CD14-positive monocyte (primary cell): Measurements from ENCODE around the gene SAMD13. TPM values are rescaled to one million over a fixed set of nuclear protein-coding genes. Genes with fewer than 3 reads are reported as not detected.

ENCODE experiments used
- DNase-seq, 3 donors: peaks; one replicate each; pipeline ENCODE4 v3.0.0-alpha.2; 2011 to 2022
- H2AFZ ChIP-seq: 2 replicates; pipeline ENCODE4 v1.6.0; 2012; ENCODE audit warnings: mild to moderate bottlenecking, low read depth, low read length, inconsistent platforms; ENCODE audit not compliant: insufficient read depth, poor library complexity, severe bottlenecking
- H3K27ac ChIP-seq, 2 donors: 1 replicate in 1 of 2; 2 replicates in 1 of 2; pipeline ENCODE4 v1.5.1; 2012 to 2013; ENCODE audit warnings: low read length in 2 of 2, control low read depth in 1 of 2, inconsistent platforms in 1 of 2, low read depth in 1 of 2, mild to moderate bottlenecking in 1 of 2
- H3K27me3 ChIP-seq, 2 donors: one replicate each; pipeline versions ENCODE4 v1.6.0 to v1.6.1; 2011 to 2013; ENCODE audit warnings: low read length in 2 of 2; ENCODE audit not compliant: control insufficient read depth in 2 of 2, insufficient read depth in 2 of 2
- H3K36me3 ChIP-seq, 2 donors: replicated peaks in 1 of 2; 1 replicate in 1 of 2; 2 replicates in 1 of 2; pipeline versions ENCODE4 v1.5.1 to v1.6.1; 2012 to 2013; ENCODE audit warnings: low read length in 2 of 2, control low read depth in 1 of 2, inconsistent platforms in 1 of 2, mild to moderate bottlenecking in 1 of 2; ENCODE audit not compliant: insufficient read depth in 2 of 2, control insufficient read depth in 1 of 2
- H3K4me1 ChIP-seq, 2 donors: 1 replicate in 1 of 2; 2 replicates in 1 of 2; pipeline versions ENCODE4 v1.5.1 to v1.6.1; 2012 to 2013; ENCODE audit warnings: low read length in 2 of 2, control low read depth in 1 of 2, inconsistent platforms in 1 of 2, mild to moderate bottlenecking in 1 of 2, moderate library complexity in 1 of 2; ENCODE audit not compliant: insufficient read depth in 2 of 2, control insufficient read depth in 1 of 2
- H3K4me2 ChIP-seq: replicated peaks from 2 replicates; pipeline ENCODE3; 2012; ENCODE audit warnings: low read length, moderate library complexity, mild to moderate bottlenecking; ENCODE audit not compliant: poor library complexity, severe bottlenecking; ENCODE audit errors: extremely low read depth
- H3K4me3 ChIP-seq, 3 experiments: fragments of 200-600 bp in 1 of 3; sonication (generic) in 1 of 3; replicated peaks in 1 of 3; 1 replicate in 2 of 3; 2 replicates in 1 of 3; pipeline ENCODE4 v1.5.1; 2011 to 2013; ENCODE audit warnings: low read length in 3 of 3, mild to moderate bottlenecking in 3 of 3, control low read depth in 2 of 3, low read depth in 2 of 3, inconsistent platforms in 1 of 3, moderate library complexity in 1 of 3
- H3K79me2 ChIP-seq: 2 replicates; pipeline ENCODE4 v1.6.0; 2012; ENCODE audit warnings: mild to moderate bottlenecking, control low read depth, inconsistent platforms, low read length, moderate library complexity; ENCODE audit not compliant: insufficient read depth
- H3K9ac ChIP-seq: 2 replicates; pipeline ENCODE4 v1.6.0; 2017; ENCODE audit warnings: low read length, mild to moderate bottlenecking; ENCODE audit not compliant: insufficient read depth, poor library complexity, severe bottlenecking
- H3K9me3 ChIP-seq, 2 donors: replicated peaks in 1 of 2; 1 replicate in 1 of 2; 2 replicates in 1 of 2; pipeline versions ENCODE4 v1.5.1 to v1.6.1; 2012 to 2013; ENCODE audit warnings: low read length in 2 of 2, control low read depth in 1 of 2; ENCODE audit not compliant: control insufficient read depth in 1 of 2, insufficient read depth in 1 of 2
- H4K20me1 ChIP-seq: 2 replicates; pipeline ENCODE4 v1.6.0; 2012; ENCODE audit warnings: mild to moderate bottlenecking, low read length, control low read depth, moderate library complexity; ENCODE audit not compliant: insufficient read depth
- H3K27ac Mint-ChIP-seq, 7 donors: one replicate each; pipeline ENCODE4 v1.8.0; 2020; ENCODE audit warnings: mild to moderate bottlenecking in 7 of 7, mixed read lengths in 7 of 7, moderate library complexity in 6 of 7, inconsistent platforms in 2 of 7
- H3K27me3 Mint-ChIP-seq, 3 donors: one replicate each; pipeline ENCODE4 v1.8.0; 2021 to 2022; ENCODE audit warnings: low read depth in 3 of 3, mild to moderate bottlenecking in 3 of 3, mixed read lengths in 3 of 3, moderate library complexity in 3 of 3, inconsistent platforms in 1 of 3
- H3K36me3 Mint-ChIP-seq, 2 donors: one replicate each; pipeline ENCODE4 v1.8.0; 2020; ENCODE audit warnings: mixed read lengths in 2 of 2, inconsistent platforms in 1 of 2, mild to moderate bottlenecking in 1 of 2
- H3K4me1 Mint-ChIP-seq: one replicate; pipeline ENCODE4 v1.8.0; 2020; ENCODE audit warnings: mild to moderate bottlenecking, mixed read lengths
- H3K4me3 Mint-ChIP-seq, 2 donors: one replicate each; pipeline ENCODE4 v1.8.0; 2020; ENCODE audit warnings: mild to moderate bottlenecking in 2 of 2, mixed read lengths in 2 of 2, moderate library complexity in 1 of 2
- H3K9me3 Mint-ChIP-seq, 7 donors: one replicate each; pipeline ENCODE4 v1.8.0; 2020 to 2022; ENCODE audit warnings: mixed read lengths in 7 of 7, mild to moderate bottlenecking in 6 of 7, moderate library complexity in 6 of 7, inconsistent platforms in 2 of 7
- WGBS: methylation state at CpG from one replicate; pipeline ENCODE4 v1.1.5; 2013; ENCODE audit warnings: missing lambda C conversion rate; ENCODE audit not compliant: insufficient coverage; 5-methylcytosine and 5-hydroxymethylcytosine counted together
- intact Hi-C, 2 donors: fragments of 100-400 bp; cut with micrococcal nuclease; formaldehyde crosslinking; loops; one replicate each; pipeline versions ENCODE4 v1.15.0 to v1.15.1; 2023
- polyA plus RNA-seq, 3 donors: library from polyadenylated mRNA; depleted of rRNA in 1 of 3; unstranded in 2 of 3; stranded (reverse) in 1 of 3; fragments of 300-500 nt in 2 of 3; fragments of >200 nt in 1 of 3; fragmentation: Illumina TruSeq in 2 of 3; gene quantifications; 1 replicate in 2 of 3; 2 replicates in 1 of 3; pipeline ENCODE4 v1.2.3, GENCODE V29; 2012 to 2021
- TF ChIP-seq, protein P1 (sequence below): fragments of 200-600 bp; IDR thresholded peaks from one replicate; pipeline ENCODE4 v1.8.0; 2022; ENCODE audit warnings: antibody characterized with exemption, mild to moderate bottlenecking

SAMD13 gene
- polyA plus RNA-seq, 3 donors, result 0.33 to 0.56 (median 0.39) TPM

DNA sequence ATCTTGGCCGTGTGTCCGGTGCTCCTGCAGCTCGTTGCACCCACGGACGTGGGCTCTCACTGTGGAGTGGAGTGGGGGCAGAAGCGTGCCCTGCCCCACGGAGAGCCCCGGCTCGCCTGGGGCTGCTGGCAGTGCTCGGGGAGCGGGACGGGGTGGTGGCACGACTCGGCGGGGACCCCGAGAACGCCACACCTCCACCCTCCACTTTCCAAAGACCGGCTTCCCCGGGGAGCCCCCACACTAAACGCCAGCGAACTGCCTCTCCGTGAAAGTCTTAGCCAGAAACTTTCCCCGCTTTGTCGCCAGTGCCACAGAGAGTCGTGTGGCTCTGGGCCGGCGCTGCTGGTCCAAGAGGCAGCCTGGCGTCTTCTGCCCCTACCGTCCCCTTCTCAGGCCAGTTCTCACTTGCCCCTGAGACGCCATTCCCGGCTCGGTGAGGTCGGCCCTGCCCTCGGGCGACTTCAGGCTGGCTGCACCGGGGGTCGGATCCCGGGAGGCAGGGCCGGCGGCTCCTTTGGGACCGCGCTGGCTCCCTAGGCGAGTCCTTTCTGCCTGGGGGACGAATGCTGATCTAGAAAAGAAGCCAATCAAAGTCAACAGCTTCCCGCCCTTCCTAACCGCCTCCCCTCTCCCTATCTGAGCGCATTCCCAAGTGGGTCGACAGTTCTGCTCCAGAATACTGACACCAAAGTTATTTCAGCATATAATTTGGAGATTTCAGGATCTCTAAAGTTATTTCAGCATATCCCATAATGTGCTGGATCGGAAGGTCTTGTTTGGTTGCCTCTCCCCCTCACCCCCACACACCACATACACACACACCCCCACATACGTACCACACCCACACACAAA, 2.6 kb upstream of the SAMD13 start:
- Histone ChIP-seq H3K4me1 (peaks cover 18 to 36% of the 10 kb centered on the region in 2 donors), H3K79me2 (no peaks in the 10 kb centered on the region), H3K9ac (peak overlapping the region; percentile 66), H3K4me3 (peak overlapping the region; percentile 73 to 93 (median 92)), H3K9me3 (no peaks in the 10 kb centered on the region), H3K36me3 (no peaks in the 10 kb centered on the region), H2AFZ (peak overlapping the region; percentile 97), H4K20me1 (no peaks in the 10 kb centered on the region), H3K27ac (peak overlapping the region; percentile 58 to 61), H3K27me3 (no peaks in the 10 kb centered on the region), H3K4me2 (peak overlapping the region; percentile 90)
- peaks cover 42% of the 10 kb centered on the region for H3K4me1 Mint-ChIP-seq
- no peaks in the 10 kb centered on the region for H3K27me3 Mint-ChIP-seq
- peak in 2 of 3 donors; percentile 12 to 32 for DNase-seq
- peaks cover under 1 to 14% (median 9%) of the 10 kb centered on the region in 7 donors for H3K9me3 Mint-ChIP-seq
- peak overlapping the region; percentile 42 to 89 (median 82) for H3K27ac Mint-ChIP-seq
- TF ChIP-seq, protein P1, sequence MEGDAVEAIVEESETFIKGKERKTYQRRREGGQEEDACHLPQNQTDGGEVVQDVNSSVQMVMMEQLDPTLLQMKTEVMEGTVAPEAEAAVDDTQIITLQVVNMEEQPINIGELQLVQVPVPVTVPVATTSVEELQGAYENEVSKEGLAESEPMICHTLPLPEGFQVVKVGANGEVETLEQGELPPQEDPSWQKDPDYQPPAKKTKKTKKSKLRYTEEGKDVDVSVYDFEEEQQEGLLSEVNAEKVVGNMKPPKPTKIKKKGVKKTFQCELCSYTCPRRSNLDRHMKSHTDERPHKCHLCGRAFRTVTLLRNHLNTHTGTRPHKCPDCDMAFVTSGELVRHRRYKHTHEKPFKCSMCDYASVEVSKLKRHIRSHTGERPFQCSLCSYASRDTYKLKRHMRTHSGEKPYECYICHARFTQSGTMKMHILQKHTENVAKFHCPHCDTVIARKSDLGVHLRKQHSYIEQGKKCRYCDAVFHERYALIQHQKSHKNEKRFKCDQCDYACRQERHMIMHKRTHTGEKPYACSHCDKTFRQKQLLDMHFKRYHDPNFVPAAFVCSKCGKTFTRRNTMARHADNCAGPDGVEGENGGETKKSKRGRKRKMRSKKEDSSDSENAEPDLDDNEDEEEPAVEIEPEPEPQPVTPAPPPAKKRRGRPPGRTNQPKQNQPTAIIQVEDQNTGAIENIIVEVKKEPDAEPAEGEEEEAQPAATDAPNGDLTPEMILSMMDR, result no peak
- H3K36me3 Mint-ChIP-seq, result no peaks in the 10 kb centered on the region
- intact Hi-C loops, result no loop called here
- peak overlapping the region; percentile 94 to 95 for H3K4me3 Mint-ChIP-seq
- under 1% methylated on average over 48 of the region's 50 CpGs for WGBS

DNA sequence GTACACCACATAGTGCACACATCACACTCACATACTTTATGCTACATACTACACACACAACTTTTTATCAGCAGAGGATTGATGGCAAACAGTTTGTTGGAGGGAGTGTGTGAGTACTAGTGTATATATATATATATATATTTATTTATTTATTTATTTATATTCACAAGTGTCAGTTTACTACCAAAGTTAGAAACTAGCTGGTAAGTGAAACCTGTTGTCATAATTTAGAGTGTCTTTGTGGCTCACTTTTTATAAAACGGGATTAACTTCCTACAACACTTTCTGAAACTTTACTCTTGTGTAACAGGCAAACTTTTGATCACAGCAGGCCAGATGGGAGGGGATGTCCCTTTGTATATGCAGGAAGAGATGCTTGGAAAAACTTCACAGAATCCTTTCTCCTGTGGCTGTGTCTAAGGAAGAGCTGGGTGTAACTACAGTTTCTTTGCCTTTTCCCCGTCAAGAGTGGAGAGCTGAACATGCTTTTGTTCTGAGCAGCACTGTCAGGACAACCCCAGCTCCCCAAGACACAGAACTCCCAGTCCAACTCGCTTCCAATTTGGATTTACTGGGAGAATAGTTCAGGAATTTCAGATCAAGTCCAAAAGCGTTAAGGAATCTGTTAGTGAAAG, 1.9 kb upstream of the SAMD13 start:
- Histone ChIP-seq H3K36me3 (no peaks in the 10 kb centered on the region), H3K9me3 (no peaks in the 10 kb centered on the region), H3K27me3 (no peaks in the 10 kb centered on the region), H3K4me1 (peaks cover 18 to 36% of the 10 kb centered on the region in 2 donors), H3K4me3 (peak overlapping the region; percentile 73 to 93 (median 92)), H3K79me2 (no peaks in the 10 kb centered on the region), H2AFZ (peak overlapping the region; percentile 97), H4K20me1 (no peaks in the 10 kb centered on the region), H3K9ac (peak overlapping the region; percentile 66), H3K27ac (peak overlapping the region in 1 of 2 donors; percentile 58), H3K4me2 (peak overlapping the region; percentile 90)
- peak overlapping the region; percentile 94 to 95 for H3K4me3 Mint-ChIP-seq
- no peaks in the 10 kb centered on the region for H3K36me3 Mint-ChIP-seq
- intact Hi-C loops, result no loop called here
- TF ChIP-seq, protein P1, result no peak
- H3K9me3 Mint-ChIP-seq, result peaks cover 0 to 9% (median 5%) of the 10 kb centered on the region in 7 donors
- WGBS, result 0% methylated on average over 1 of the region's 4 CpGs
- peaks cover 42% of the 10 kb centered on the region for H3K4me1 Mint-ChIP-seq
- peak overlapping the region in 5 of 7 donors; percentile 42 to 89 (median 82) for H3K27ac Mint-ChIP-seq
- H3K27me3 Mint-ChIP-seq, result no peaks in the 10 kb centered on the region
- DNase-seq, result peak in 1 of 3 donors; percentile 13
